ENCODE data around the gene IPO5.
A peak's percentile ranks its signal among the peaks of the same experiment; 100 is the strongest.
"Not testable (repeated sequence)": the region's sequence is repeated elsewhere in the genome, so short reads cannot be mapped to it uniquely, and the experiment has no call there.

Gene IPO5

GRCh38 chr13:97936036-97936435, 17.4 kb upstream of the IPO5 start:
- Histone ChIP-seq H3K9me3 (no peaks in the 10 kb centered on the region), H3K27me3 (ENCODE audit: low read depth) (no peaks in the 10 kb centered on the region), H3K36me3 (replicated peaks) (no peaks in the 10 kb centered on the region), H3K4me1 (peaks cover 45% of the 10 kb centered on the region), H3K4me3 (no peak overlapping the region)
- in situ Hi-C loops (cut with MboI; ENCODE audit: low sequenced_read_pairs) = no loop called here
- no peak for DNase-seq (ENCODE audit: low spot score in 2 of 2)

GRCh38 chr13:97938706-97939475, 14.6 kb upstream of the IPO5 start:
- Histone ChIP-seq H3K36me3 (replicated peaks) (no peaks in the 10 kb centered on the region), H3K9me3 (no peaks in the 10 kb centered on the region), H3K4me1 (peaks cover 47% of the 10 kb centered on the region), H3K4me3 (no peak overlapping the region), H3K27me3 (ENCODE audit: low read depth) (no peaks in the 10 kb centered on the region)
- peak; percentile 76 to 91 for DNase-seq (ENCODE audit: low spot score in 2 of 2)
- in situ Hi-C loops (cut with MboI; ENCODE audit: low sequenced_read_pairs) = no loop called here

GRCh38 chr13:97944396-97945029, 9.0 kb upstream of the IPO5 start:
- no peak overlapping the region for H3K4me3 ChIP-seq
- no peaks in the 10 kb centered on the region for H3K27me3 ChIP-seq (ENCODE audit: low read depth)
- in situ Hi-C loops (cut with MboI; ENCODE audit: low sequenced_read_pairs) = no loop called here
- H3K36me3 ChIP-seq (replicated peaks) = no peaks in the 10 kb centered on the region
- peak in 1 of 2 experiments; percentile 30 for DNase-seq (ENCODE audit: low spot score in 2 of 2)
- no peaks in the 10 kb centered on the region for H3K9me3 ChIP-seq
- peaks cover 30% of the 10 kb centered on the region for H3K4me1 ChIP-seq

- Histone ChIP-seq H3K4me3 (no peak overlapping the region), H3K9me3 (no peaks in the 10 kb centered on the region), H3K4me1 (peaks cover 23% of the 10 kb centered on the region), H3K36me3 (replicated peaks) (no peaks in the 10 kb centered on the region), H3K27me3 (ENCODE audit: low read depth) (no peaks in the 10 kb centered on the region)
- in situ Hi-C loops (cut with MboI; ENCODE audit: low sequenced_read_pairs) = no loop called here
- DNase-seq (ENCODE audit: low spot score in 2 of 2) = peak; percentile 39 to 51
Observed at GRCh38 chr13:97945342-97945741, 8.1 kb upstream of the IPO5 start.

- no peak overlapping the region for H3K4me3 ChIP-seq
- H3K27me3 ChIP-seq (ENCODE audit: low read depth) = no peaks in the 10 kb centered on the region
- DNase-seq (ENCODE audit: low spot score in 2 of 2) = no peak
- H3K36me3 ChIP-seq (replicated peaks) = no peaks in the 10 kb centered on the region
- in situ Hi-C loops (cut with MboI; ENCODE audit: low sequenced_read_pairs) = no loop called here
- no peaks in the 10 kb centered on the region for H3K9me3 ChIP-seq
- peaks cover 23% of the 10 kb centered on the region for H3K4me1 ChIP-seq
Observed at GRCh38 chr13:97945792-97946419, 7.6 kb upstream of the IPO5 start.

GRCh38 chr13:97946951-97947588, 6.4 kb upstream of the IPO5 start:
- H3K4me1 ChIP-seq = peaks cover 22% of the 10 kb centered on the region
- H3K27me3 ChIP-seq (ENCODE audit: low read depth) = no peaks in the 10 kb centered on the region
- H3K9me3 ChIP-seq = no peaks in the 10 kb centered on the region
- H3K36me3 ChIP-seq (replicated peaks) = no peaks in the 10 kb centered on the region
- no peak for DNase-seq (ENCODE audit: low spot score in 2 of 2)
- in situ Hi-C loops (cut with MboI; ENCODE audit: low sequenced_read_pairs) = no loop called here
- no peak overlapping the region for H3K4me3 ChIP-seq

- in situ Hi-C loops (cut with MboI; ENCODE audit: low sequenced_read_pairs) = no loop called here
- H3K4me3 ChIP-seq = no peak overlapping the region
- H3K4me1 ChIP-seq = peaks cover 15% of the 10 kb centered on the region
- no peaks in the 10 kb centered on the region for H3K27me3 ChIP-seq (ENCODE audit: low read depth)
- no peaks in the 10 kb centered on the region for H3K36me3 ChIP-seq (replicated peaks)
- no peak for DNase-seq (ENCODE audit: low spot score in 2 of 2)
- no peaks in the 10 kb centered on the region for H3K9me3 ChIP-seq
Observed at GRCh38 chr13:97948041-97948440, 5.4 kb upstream of the IPO5 start.

- H3K27me3 ChIP-seq (ENCODE audit: low read depth); H3K4me3 ChIP-seq; H3K36me3 ChIP-seq (replicated peaks); DNase-seq (ENCODE audit: low spot score in 2 of 2); H3K9me3 ChIP-seq; in situ Hi-C loops (cut with MboI; ENCODE audit: low sequenced_read_pairs): not testable (repeated sequence)
- peaks cover 17% of the 10 kb centered on the region for H3K4me1 ChIP-seq
Observed at GRCh38 chr13:97949316-97949715, 4.2 kb upstream of the IPO5 start.

- Histone ChIP-seq H3K4me1 (peaks cover 15% of the 10 kb centered on the region), H3K36me3 (replicated peaks) (no peaks in the 10 kb centered on the region), H3K27me3 (ENCODE audit: low read depth) (no peaks in the 10 kb centered on the region), H3K9me3 (no peaks in the 10 kb centered on the region), H3K4me3 (no peak overlapping the region)
- in situ Hi-C loops (cut with MboI; ENCODE audit: low sequenced_read_pairs) = no loop called here
- no peak for DNase-seq (ENCODE audit: low spot score in 2 of 2)
Observed at GRCh38 chr13:97951376-97951775, 2.1 kb upstream of the IPO5 start.

GRCh38 chr13:97952831-97953230, 644 bp upstream of the IPO5 start:
- peaks cover 15% of the 10 kb centered on the region for H3K4me1 ChIP-seq
- H3K27me3 ChIP-seq (ENCODE audit: low read depth); H3K4me3 ChIP-seq; H3K9me3 ChIP-seq; DNase-seq (ENCODE audit: low spot score in 2 of 2); H3K36me3 ChIP-seq (replicated peaks); in situ Hi-C loops (cut with MboI; ENCODE audit: low sequenced_read_pairs): not testable (repeated sequence)

GRCh38 chr13:97961340-97961739, 7.9 kb downstream of the IPO5 start:
- Histone ChIP-seq H3K27me3 (ENCODE audit: low read depth) (no peaks in the 10 kb centered on the region), H3K4me3 (no peak overlapping the region), H3K4me1 (no peaks in the 10 kb centered on the region; the same call in 1 of the 2 replicates), H3K9me3 (no peaks in the 10 kb centered on the region), H3K36me3 (replicated peaks) (no peaks in the 10 kb centered on the region)
- in situ Hi-C loops (cut with MboI; ENCODE audit: low sequenced_read_pairs) = no loop called here
- DNase-seq (ENCODE audit: low spot score in 2 of 2) = no peak

- Histone ChIP-seq H3K4me1 (no peaks in the 10 kb centered on the region; the same call in 1 of the 2 replicates), H3K36me3 (replicated peaks) (no peaks in the 10 kb centered on the region), H3K4me3 (no peak overlapping the region), H3K27me3 (ENCODE audit: low read depth) (no peaks in the 10 kb centered on the region), H3K9me3 (no peaks in the 10 kb centered on the region)
- in situ Hi-C loops (cut with MboI; ENCODE audit: low sequenced_read_pairs) = no loop called here
- no peak for DNase-seq (ENCODE audit: low spot score in 2 of 2)
Observed at GRCh38 chr13:97962887-97963286, 9.4 kb downstream of the IPO5 start.

- H3K4me3 ChIP-seq = no peak overlapping the region
- in situ Hi-C loops (cut with MboI; ENCODE audit: low sequenced_read_pairs) = no loop called here
- H3K4me1 ChIP-seq = no peaks in the 10 kb centered on the region
- no peaks in the 10 kb centered on the region for H3K36me3 ChIP-seq (replicated peaks)
- no peaks in the 10 kb centered on the region for H3K27me3 ChIP-seq (ENCODE audit: low read depth)
- DNase-seq (ENCODE audit: low spot score in 2 of 2) = no peak
- H3K9me3 ChIP-seq = no peaks in the 10 kb centered on the region
Observed at GRCh38 chr13:97967226-97967625, 13.8 kb downstream of the IPO5 start.

GRCh38 chr13:97967948-97968347, 14.5 kb downstream of the IPO5 start:
- Histone ChIP-seq H3K9me3 (no peaks in the 10 kb centered on the region), H3K4me1 (no peaks in the 10 kb centered on the region), H3K36me3 (replicated peaks) (no peaks in the 10 kb centered on the region), H3K4me3 (no peak overlapping the region), H3K27me3 (ENCODE audit: low read depth) (no peaks in the 10 kb centered on the region)
- in situ Hi-C loops (cut with MboI; ENCODE audit: low sequenced_read_pairs) = no loop called here
- peak in 1 of 2 experiments; percentile 48 for DNase-seq (ENCODE audit: low spot score in 2 of 2)

Data from HAP-1 (cell line).